ENCODE measurements around the gene C11orf68.

- TF ChIP-seq, protein P1, sequence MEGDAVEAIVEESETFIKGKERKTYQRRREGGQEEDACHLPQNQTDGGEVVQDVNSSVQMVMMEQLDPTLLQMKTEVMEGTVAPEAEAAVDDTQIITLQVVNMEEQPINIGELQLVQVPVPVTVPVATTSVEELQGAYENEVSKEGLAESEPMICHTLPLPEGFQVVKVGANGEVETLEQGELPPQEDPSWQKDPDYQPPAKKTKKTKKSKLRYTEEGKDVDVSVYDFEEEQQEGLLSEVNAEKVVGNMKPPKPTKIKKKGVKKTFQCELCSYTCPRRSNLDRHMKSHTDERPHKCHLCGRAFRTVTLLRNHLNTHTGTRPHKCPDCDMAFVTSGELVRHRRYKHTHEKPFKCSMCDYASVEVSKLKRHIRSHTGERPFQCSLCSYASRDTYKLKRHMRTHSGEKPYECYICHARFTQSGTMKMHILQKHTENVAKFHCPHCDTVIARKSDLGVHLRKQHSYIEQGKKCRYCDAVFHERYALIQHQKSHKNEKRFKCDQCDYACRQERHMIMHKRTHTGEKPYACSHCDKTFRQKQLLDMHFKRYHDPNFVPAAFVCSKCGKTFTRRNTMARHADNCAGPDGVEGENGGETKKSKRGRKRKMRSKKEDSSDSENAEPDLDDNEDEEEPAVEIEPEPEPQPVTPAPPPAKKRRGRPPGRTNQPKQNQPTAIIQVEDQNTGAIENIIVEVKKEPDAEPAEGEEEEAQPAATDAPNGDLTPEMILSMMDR (IDR thresholded peaks at IDR 0.05), result peak in 1 of 4 experiments; percentile 2
- peak; percentile 55 to 60 for TF ChIP-seq POLR2A (IDR thresholded peaks at IDR 0.05)
- TF ChIP-seq EP300 (IDR thresholded peaks at IDR 0.05), result no peak
- TF ChIP-seq POLR2AphosphoS5 (IDR thresholded peaks at IDR 0.05), result peak; percentile 79
Observed at GRCh38 chr11:65961267-65962140, 42.6 kb upstream of the C11orf68 start, which contains the start of gene SART1.
